RKO (cell line): Measurements from ENCODE around the gene GDI2.
"Not testable (repeated sequence)": the region's sequence is repeated elsewhere in the genome, so short reads cannot be mapped to it uniquely, and the experiment has no call there.

Experiments
- DNase-seq: peaks from one replicate; pipeline ENCODE4 v3.0.0-alpha.2; 2016; ENCODE audit warnings: low spot score

GDI2 gene

GRCh38 chr10:5827841-5828240 is 14.6 kb upstream of the GDI2 start:
- DNase-seq: no peak

GRCh38 chr10:5826511-5826910 is 13.3 kb upstream of the GDI2 start:
- DNase-seq: not testable (repeated sequence)

GRCh38 chr10:5818894-5819293 is 5.7 kb upstream of the GDI2 start:
- no peak for DNase-seq

DNA sequence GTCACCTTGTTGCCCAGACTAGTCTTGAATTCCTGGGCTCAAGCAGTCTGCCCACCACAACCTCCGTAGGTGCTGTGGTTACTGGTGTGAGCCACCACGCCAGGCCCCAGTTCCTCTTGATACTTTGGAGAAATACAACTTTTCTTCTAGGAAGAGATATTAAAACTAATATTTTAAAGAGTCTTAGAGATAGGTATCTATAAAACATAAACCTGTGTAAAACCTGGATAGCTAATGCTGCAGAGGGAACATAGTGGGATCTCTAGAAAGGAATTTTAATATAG is 4.8 kb upstream of the GDI2 start:
- DNase-seq: no peak

- DNase-seq: no peak
Measured at GRCh38 chr10:5817322-5818047, 4.3 kb upstream of the GDI2 start.

DNA sequence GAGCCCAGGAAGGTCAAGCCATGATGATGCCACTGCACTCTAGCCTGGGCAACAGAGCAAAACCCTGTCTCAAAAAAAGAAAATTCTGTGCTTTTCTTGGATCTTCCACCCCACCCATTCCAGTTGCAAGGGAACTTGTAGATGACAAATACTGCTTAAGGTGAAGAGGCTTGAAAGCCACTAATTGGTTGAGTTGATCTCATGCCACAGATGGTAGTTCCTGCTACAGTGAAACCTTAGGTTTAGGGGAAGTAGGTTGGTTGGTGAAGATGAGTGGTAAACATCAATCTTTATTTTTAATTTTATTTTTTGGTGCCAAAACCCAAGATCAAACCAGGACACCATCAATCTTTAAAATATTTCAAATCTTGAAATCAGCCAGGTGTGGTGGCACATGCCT is 2.9 kb upstream of the GDI2 start:
- DNase-seq: no peak

- peak; percentile 71 for DNase-seq
Measured at GRCh38 chr10:5814110-5815107, 1.2 kb upstream of the GDI2 start.

- DNase-seq: peak; percentile 59
Measured at GRCh38 chr10:5813091-5813340, 218 bp downstream of the GDI2 start.

GRCh38 chr10:5812283-5813090 is 747 bp downstream of the GDI2 start:
- DNase-seq: peak; percentile 54

DNA sequence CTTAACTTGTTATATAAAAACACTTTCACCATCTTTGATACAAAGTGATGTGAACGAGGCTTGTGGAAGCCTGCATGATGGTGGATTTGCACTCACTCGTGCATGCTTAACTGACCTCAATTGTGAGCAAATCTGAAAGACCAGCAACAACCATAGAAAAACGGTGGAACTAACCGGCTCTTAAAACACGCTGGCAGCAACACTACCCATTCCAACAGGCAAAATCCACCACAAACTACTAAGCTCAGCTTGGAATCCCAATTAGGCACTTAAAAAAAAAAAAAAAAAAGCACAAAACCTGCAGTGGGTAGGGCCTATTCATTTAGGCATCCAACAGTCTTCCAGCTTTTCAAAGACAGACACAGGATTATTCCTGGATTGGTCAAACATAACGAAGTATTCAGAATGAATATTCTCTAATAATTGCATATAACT is 1.8 kb downstream of the GDI2 start:
- DNase-seq: peak; percentile 77

DNA sequence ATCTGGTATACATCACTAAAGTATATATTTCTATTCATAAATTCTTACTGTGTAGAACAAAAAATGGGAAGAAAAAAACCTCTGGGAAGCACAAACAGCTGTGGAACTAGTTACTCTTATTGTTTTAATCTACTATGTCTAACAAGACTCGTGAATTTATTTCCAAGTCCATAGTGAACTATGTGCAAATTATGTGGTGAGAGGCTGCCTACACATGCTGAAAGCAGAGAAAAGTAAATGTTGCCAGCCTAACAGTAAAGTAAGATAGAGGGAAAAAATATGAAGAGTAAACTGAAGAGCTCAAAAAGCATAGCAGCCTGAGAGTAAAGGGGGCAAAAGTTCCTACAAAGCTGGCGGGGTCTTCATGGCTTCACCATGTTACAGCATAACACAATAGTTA is 3.0 kb downstream of the GDI2 start:
- no peak for DNase-seq

DNA sequence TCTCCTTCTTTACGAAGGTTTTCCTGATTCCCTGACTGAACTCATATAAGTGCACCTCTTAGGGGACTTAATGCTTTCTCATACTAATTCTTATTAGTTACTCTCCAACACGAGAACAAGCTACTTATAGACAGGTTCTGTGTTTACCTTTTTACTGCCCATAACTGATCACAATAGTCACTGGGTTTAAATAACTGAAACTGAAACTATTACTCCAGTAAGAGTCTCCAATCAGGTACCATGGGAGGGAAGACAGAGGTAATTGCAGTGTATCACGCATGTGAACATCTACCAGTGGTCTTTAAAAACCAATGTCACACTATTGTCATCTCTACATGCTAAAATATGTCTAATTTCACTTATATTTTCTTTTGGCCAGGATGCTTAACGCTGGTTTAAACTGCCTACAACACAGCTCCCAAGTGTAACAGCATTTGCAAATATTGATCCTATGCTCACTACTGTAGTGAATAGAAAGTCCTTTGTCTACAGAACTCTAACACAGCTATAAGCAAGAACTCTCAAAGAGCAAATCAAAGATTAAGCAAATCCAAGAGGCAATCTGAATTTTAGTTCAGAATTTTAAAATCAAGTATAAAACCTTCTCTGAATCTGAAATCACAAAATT is 3.6 kb downstream of the GDI2 start:
- no peak for DNase-seq

- DNase-seq: not testable (repeated sequence)
Measured at GRCh38 chr10:5808783-5809392, 4.3 kb downstream of the GDI2 start.

GRCh38 chr10:5806745-5807144 is 6.5 kb downstream of the GDI2 start:
- no peak for DNase-seq

DNA sequence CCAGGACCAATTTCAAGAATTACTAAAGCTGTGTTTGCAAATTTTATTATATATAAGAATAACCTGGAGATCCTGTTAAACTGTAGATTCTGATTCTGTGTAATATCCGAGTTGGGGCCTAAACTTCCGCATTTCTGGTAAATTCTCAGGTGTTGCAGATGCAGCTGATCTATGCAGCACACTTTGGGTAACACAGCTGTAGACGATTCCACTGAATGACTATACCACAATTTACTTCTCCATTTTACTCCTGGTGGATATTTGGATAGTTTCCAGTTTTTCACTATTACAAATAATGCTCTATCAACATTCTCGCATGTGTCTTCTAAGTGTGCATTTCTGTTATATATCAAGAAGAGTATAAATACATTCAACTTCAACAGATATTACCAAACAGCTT is 7.5 kb downstream of the GDI2 start:
- no peak for DNase-seq

- DNase-seq: no peak
Measured at GRCh38 chr10:5805260-5805659, 8.0 kb downstream of the GDI2 start.

GRCh38 chr10:5804386-5804785 is 8.8 kb downstream of the GDI2 start:
- DNase-seq: no peak

- no peak for DNase-seq
Measured at GRCh38 chr10:5800782-5801181, 12.5 kb downstream of the GDI2 start.

GRCh38 chr10:5794236-5794635 is 19.0 kb downstream of the GDI2 start:
- DNase-seq: peak; percentile 32

DNA sequence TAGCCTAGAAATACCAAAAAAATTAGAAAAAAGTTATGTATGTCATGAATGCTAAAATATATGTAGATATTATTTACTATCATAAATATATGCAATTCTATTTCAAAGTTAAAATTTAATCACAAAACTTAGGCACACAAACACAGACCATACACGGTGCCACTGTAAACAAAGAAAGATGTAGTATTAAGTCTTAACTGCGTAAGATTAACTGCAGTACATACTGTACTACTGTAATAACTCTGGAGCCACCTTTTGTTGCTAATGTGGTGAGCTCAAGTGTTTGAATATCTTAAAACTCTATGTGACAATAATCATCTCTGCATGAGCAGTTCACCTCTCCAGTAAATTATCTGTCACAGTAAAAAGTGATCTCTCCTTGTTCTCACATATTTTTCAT is 23.6 kb downstream of the GDI2 start:
- no peak for DNase-seq

DNA sequence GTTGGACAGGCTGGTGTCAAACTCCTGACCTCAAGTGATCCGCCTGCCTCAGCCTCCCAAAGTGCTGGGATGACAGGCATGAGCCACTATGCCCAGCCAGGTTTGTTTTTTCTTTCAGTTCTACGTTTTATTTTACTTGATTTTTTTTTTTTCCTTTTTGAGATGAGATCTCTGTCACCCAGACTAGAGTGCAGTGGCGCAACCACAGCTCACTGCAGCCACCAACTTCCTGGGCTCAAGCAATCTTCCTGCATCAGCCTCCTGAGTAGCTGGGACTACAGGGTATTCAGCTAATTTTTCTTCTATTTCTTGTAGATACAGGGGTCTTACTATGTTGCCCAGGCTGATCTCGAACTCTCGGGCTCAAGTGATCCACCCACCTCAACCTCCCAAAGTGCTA is 24.3 kb downstream of the GDI2 start:
- no peak for DNase-seq

GRCh38 chr10:5783300-5783699 is 29.9 kb downstream of the GDI2 start:
- no peak for DNase-seq
